SK-N-SH (cell line): ENCODE results near the gene AGBL4. TPM values are rescaled to one million over a fixed set of nuclear protein-coding genes. Genes with fewer than 3 reads are reported as not detected.

ENCODE experiments used
- CTCF ChIA-PET: fragments of 300-600, 350-600 bp; formaldehyde crosslinking; extraction: SDS; loops from one replicate; lab custom pipeline; 2021; lab: Yijun Ruan, JAX
- POLR2A ChIA-PET: fragments of 350-600 bp; sonication (Branson Sonifier 250); formaldehyde crosslinking; extraction: SDS; loops from one replicate; lab custom pipeline; 2020; ENCODE audit warnings: antibody characterized with exemption, inconsistent platforms; lab: Yijun Ruan, JAX
- DNase-seq: peaks from one replicate; pipeline ENCODE4 v3.0.0; 2012
- H2AFZ ChIP-seq: fragments of 200-600 bp; sonication (generic); 2 replicates; pipeline ENCODE4 v1.8.1; 2016; ENCODE audit warnings: antibody characterized with exemption, mild to moderate bottlenecking, low read depth
- H3F3A ChIP-seq: fragments of 200-600 bp; sonication (generic); replicated peaks from 2 replicates; pipeline ENCODE3; 2016; ENCODE audit warnings: antibody characterized with exemption, mild to moderate bottlenecking; ENCODE audit not compliant: insufficient read depth
- H3K27ac ChIP-seq, 2 experiments: fragments of 200-500 bp in 1 of 2; fragments of 200-600 bp in 1 of 2; sonication (Bioruptor generic) in 1 of 2; sonication (generic), shearing (Covaris generic) in 1 of 2; 2 replicates each; pipeline versions ENCODE4 v1.5.1 to v1.6.1; 2014 to 2016; ENCODE audit warnings: low read depth in 2 of 2, inconsistent platforms in 1 of 2, low read length in 1 of 2, mild to moderate bottlenecking in 1 of 2, mixed read lengths in 1 of 2
- H3K27me3 ChIP-seq: fragments of 200-600 bp; sonication (generic), shearing (Covaris generic); 2 replicates; pipeline ENCODE4 v1.6.1; 2016; ENCODE audit warnings: mixed run types; ENCODE audit not compliant: insufficient read depth
- H3K36me3 ChIP-seq, 2 experiments: fragments of 200-500 bp in 1 of 2; fragments of 200-600 bp in 1 of 2; sonication (Bioruptor generic) in 1 of 2; sonication (generic) in 1 of 2; replicated peaks in 1 of 2; 2 replicates each; pipeline versions ENCODE3 to v1.5.1; 2014 to 2016; ENCODE audit warnings: low read length in 1 of 2, mild to moderate bottlenecking in 1 of 2; ENCODE audit not compliant: insufficient read depth in 2 of 2, control insufficient read depth in 1 of 2
- H3K4me1 ChIP-seq, 2 experiments: fragments of 200-500 bp in 1 of 2; fragments of 200-600 bp in 1 of 2; sonication (Bioruptor generic) in 1 of 2; sonication (generic), shearing (Covaris generic) in 1 of 2; 2 replicates each; pipeline versions ENCODE4 v1.5.1 to v1.6.1; 2014 to 2016; ENCODE audit warnings: low read depth in 1 of 2, low read length in 1 of 2, mixed run types in 1 of 2; ENCODE audit not compliant: insufficient read depth in 2 of 2, control insufficient read depth in 1 of 2
- H3K4me2 ChIP-seq: fragments of 200-600 bp; sonication (generic), shearing (Covaris generic); 2 replicates; pipeline ENCODE4 v1.6.1; 2017; ENCODE audit warnings: mixed run types
- H3K4me3 ChIP-seq, 2 experiments: fragments of 200-500 bp in 1 of 2; fragments of 200-600 bp in 1 of 2; sonication (Bioruptor generic) in 1 of 2; sonication (generic), shearing (Covaris generic) in 1 of 2; 2 replicates each; pipeline versions ENCODE4 v1.5.1 to v1.8.1; 2014 to 2016; ENCODE audit warnings: low read depth in 2 of 2, inconsistent platforms in 1 of 2, low read length in 1 of 2, mild to moderate bottlenecking in 1 of 2, mixed read lengths in 1 of 2, moderate library complexity in 1 of 2
- H3K79me2 ChIP-seq: fragments of 200-600 bp; sonication (generic); 2 replicates; pipeline ENCODE4 v1.8.1; 2017; ENCODE audit warnings: mild to moderate bottlenecking; ENCODE audit not compliant: insufficient read depth
- H3K9ac ChIP-seq: fragments of 200-600 bp; sonication (generic); 2 replicates; pipeline ENCODE4 v1.6.1; 2017; ENCODE audit warnings: mixed run types
- H3K9me2 ChIP-seq: fragments of 200-600 bp; sonication (generic); 2 replicates; pipeline ENCODE4 v1.6.1; 2017; ENCODE audit warnings: mixed run types
- H3K9me3 ChIP-seq: fragments of 200-600 bp; sonication (generic); 2 replicates; pipeline ENCODE4 v1.6.1; 2017; ENCODE audit warnings: mixed run types, mild to moderate bottlenecking, moderate library complexity
- H4K20me1 ChIP-seq: fragments of 200-600 bp; sonication (generic); 2 replicates; pipeline ENCODE4 v1.6.1; 2017; ENCODE audit warnings: mild to moderate bottlenecking, mixed run types; ENCODE audit not compliant: insufficient read depth
- CHD2 ChIP-seq: fragments of 150-350 bp; IDR thresholded peaks from 2 replicates; pipeline ENCODE4 v1.6.1; 2018; ENCODE audit warnings: low read length; ENCODE audit not compliant: partially characterized antibody
- CTCF ChIP-seq: fragments of 200-600 bp; sonication (generic); IDR thresholded peaks from 2 replicates; pipeline ENCODE4 v1.6.1; 2017; ENCODE audit warnings: antibody characterized with exemption, mild to moderate bottlenecking, moderate library complexity
- ELF1 ChIP-seq: IDR thresholded peaks from 2 replicates; pipeline ENCODE4 v1.4.0; 2012
- EZH2phosphoT487 ChIP-seq: fragments of 200-600 bp; sonication (generic); IDR thresholded peaks from 2 replicates; pipeline ENCODE4 v1.6.1; 2017; ENCODE audit warnings: low read depth, mixed run types, mild to moderate bottlenecking, antibody characterized with exemption, moderate library complexity, borderline replicate concordance
- FOSL2 ChIP-seq: IDR thresholded peaks from 2 replicates; pipeline ENCODE4 v1.4.0; 2012; ENCODE audit warnings: low read depth, mild to moderate bottlenecking, moderate library complexity, borderline replicate concordance
- FOXM1 ChIP-seq: IDR thresholded peaks from 2 replicates; pipeline ENCODE4 v1.4.0; 2012; ENCODE audit warnings: low read depth, mild to moderate bottlenecking
- GABPA ChIP-seq: IDR thresholded peaks from 2 replicates; pipeline ENCODE4 v1.4.0; 2012; ENCODE audit warnings: low read depth, mild to moderate bottlenecking
- JUND ChIP-seq: IDR thresholded peaks from 2 replicates; pipeline ENCODE4 v1.4.0; 2012
- MAX ChIP-seq: IDR thresholded peaks from 2 replicates; pipeline ENCODE4 v1.4.0; 2012; ENCODE audit warnings: low read depth
- PBX3 ChIP-seq: IDR thresholded peaks from 2 replicates; pipeline ENCODE4; 2012
- POLR2AphosphoS5 ChIP-seq: IDR thresholded peaks from 2 replicates; pipeline ENCODE4 v1.6.1; 2012; ENCODE audit warnings: low read depth, low read length
- RAD21 ChIP-seq: IDR thresholded peaks from 2 replicates; pipeline ENCODE4 v1.6.1; 2012; ENCODE audit warnings: mild to moderate bottlenecking, low read length
- SIN3A ChIP-seq: IDR thresholded peaks from 2 replicates; pipeline ENCODE4 v1.6.1; 2012; ENCODE audit warnings: low read depth, mild to moderate bottlenecking, low read length, moderate library complexity, borderline replicate concordance
- SMC3 ChIP-seq: IDR thresholded peaks from 2 replicates; pipeline ENCODE4 v1.6.1; 2012; ENCODE audit warnings: low read depth, low read length, improper control_type of control experiment
- TCF12 ChIP-seq: IDR thresholded peaks from 2 replicates; pipeline ENCODE4 v1.4.0; 2012
- TEAD4 ChIP-seq: IDR thresholded peaks from 2 replicates; pipeline ENCODE4 v1.4.0; 2012; ENCODE audit warnings: mild to moderate bottlenecking, borderline replicate concordance; ENCODE audit not compliant: insufficient read depth
- USF1 ChIP-seq: IDR thresholded peaks from 2 replicates; pipeline ENCODE4 v1.4.0; 2012; ENCODE audit warnings: low read depth, borderline replicate concordance
- USF2 ChIP-seq: fragments of 150-350 bp; IDR thresholded peaks from 2 replicates; pipeline ENCODE4 v1.6.1; 2017; ENCODE audit warnings: antibody characterized with exemption, low read length, low read depth, borderline replicate concordance
- WGBS: methylation state at CpG from one replicate; pipeline ENCODE4 v1.1.6; 2017; ENCODE audit warnings: low lambda C conversion rate; 5-methylcytosine and 5-hydroxymethylcytosine counted together
- polyA plus RNA-seq, 3 experiments: library from polyadenylated mRNA; depleted of rRNA; stranded (reverse); fragments of >200 nt; gene quantifications; 2 replicates each; pipeline ENCODE4 v1.2.3, GENCODE V29; 2012

The AGBL4 gene
- polyA plus RNA-seq, 1 of the 3 experiments (the other 2 are of a cell fraction), result 0.07 TPM

DNA sequence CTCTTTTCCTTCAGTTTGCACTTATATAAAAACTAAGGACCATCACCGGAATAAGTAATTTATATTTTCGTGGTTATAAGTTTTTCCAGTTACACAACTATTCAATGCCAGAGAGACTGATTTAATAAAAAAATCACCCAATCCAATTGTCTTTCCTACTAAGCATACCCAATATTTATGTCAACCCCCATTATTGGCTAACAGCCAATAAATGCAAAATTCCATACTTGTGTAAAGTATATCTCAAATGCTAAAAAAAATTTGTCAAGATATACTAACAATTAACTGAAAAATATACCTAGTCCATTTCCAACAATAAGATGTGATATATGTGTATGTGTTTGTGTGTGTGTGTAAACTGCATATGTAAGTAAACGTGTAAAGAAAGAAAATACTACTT is 117.4 kb downstream of the AGBL4 start:
- H3K4me3 ChIP-seq, result no peak overlapping the region
- no peaks in the 10 kb centered on the region for H3K27me3 ChIP-seq
- 46% methylated on average over 3 of the region's 3 CpGs for WGBS
- H3K36me3 ChIP-seq, result no peaks in the 10 kb centered on the region
- ChIA-PET CTCF (no interaction called here), POLR2A (no interaction called here)
- no peak overlapping the region for H3K27ac ChIP-seq
- H3K4me1 ChIP-seq, result no peaks in the 10 kb centered on the region
- H2AFZ ChIP-seq, result no peak overlapping the region
- no peaks in the 10 kb centered on the region for H3F3A ChIP-seq
- H3K9me2 ChIP-seq, result 0 out of 2 replicates have a peak, but pooled peaks cover 3% of the 10 kb centered on the region
- no peak overlapping the region for H3K4me2 ChIP-seq
- H3K9me3 ChIP-seq, result no peaks in the 10 kb centered on the region
- no peaks in the 10 kb centered on the region for H4K20me1 ChIP-seq
- no peaks in the 10 kb centered on the region for H3K79me2 ChIP-seq
- H3K9ac ChIP-seq, result no peak overlapping the region
- TF ChIP-seq PBX3, result no peak
- no peak for TF ChIP-seq USF1
- TF ChIP-seq FOSL2, result no peak
- TF ChIP-seq ELF1, result no peak
- TF ChIP-seq USF2, result no peak
- TF ChIP-seq RAD21, result no peak
- no peak for TF ChIP-seq TEAD4
- no peak for TF ChIP-seq GABPA
- TF ChIP-seq POLR2AphosphoS5, result no peak
- no peak for TF ChIP-seq MAX
- no peak for TF ChIP-seq TCF12
- no peak for TF ChIP-seq FOXM1
- no peak for TF ChIP-seq JUND
- TF ChIP-seq SIN3A, result no peak
- TF ChIP-seq SMC3, result no peak
- no peak for TF ChIP-seq CTCF
- no peak for TF ChIP-seq CHD2
- no peak for TF ChIP-seq EZH2phosphoT487
- DNase-seq, result no peak
